KOPT-K1 (cell line): Measurements from ENCODE around the gene C5orf52.
"Not testable (repeated sequence)": the region's sequence is repeated elsewhere in the genome, so short reads cannot be mapped to it uniquely, and the experiment has no call there.

Experiments
- H3K27ac ChIP-seq: fragments of 200-600 bp; sonication (generic); 2 replicates; pipeline ENCODE4 v1.5.1; 2016; ENCODE audit warnings: antibody characterized with exemption, mild to moderate bottlenecking, low read depth, low read length; ENCODE audit not compliant: poor library complexity, severe bottlenecking
- H3K36me3 ChIP-seq: fragments of 200-600 bp; sonication (generic); 2 replicates; pipeline ENCODE4 v1.5.1; 2017; ENCODE audit warnings: antibody characterized with exemption, mild to moderate bottlenecking, low read length, moderate library complexity; ENCODE audit not compliant: insufficient read depth
- H3K9me3 ChIP-seq: fragments of 200-600 bp; sonication (generic); 2 replicates; pipeline ENCODE4 v1.5.1; 2017; ENCODE audit warnings: antibody characterized with exemption, low read length, mild to moderate bottlenecking; ENCODE audit not compliant: insufficient read depth, poor library complexity, severe bottlenecking

C5orf52 gene

DNA sequence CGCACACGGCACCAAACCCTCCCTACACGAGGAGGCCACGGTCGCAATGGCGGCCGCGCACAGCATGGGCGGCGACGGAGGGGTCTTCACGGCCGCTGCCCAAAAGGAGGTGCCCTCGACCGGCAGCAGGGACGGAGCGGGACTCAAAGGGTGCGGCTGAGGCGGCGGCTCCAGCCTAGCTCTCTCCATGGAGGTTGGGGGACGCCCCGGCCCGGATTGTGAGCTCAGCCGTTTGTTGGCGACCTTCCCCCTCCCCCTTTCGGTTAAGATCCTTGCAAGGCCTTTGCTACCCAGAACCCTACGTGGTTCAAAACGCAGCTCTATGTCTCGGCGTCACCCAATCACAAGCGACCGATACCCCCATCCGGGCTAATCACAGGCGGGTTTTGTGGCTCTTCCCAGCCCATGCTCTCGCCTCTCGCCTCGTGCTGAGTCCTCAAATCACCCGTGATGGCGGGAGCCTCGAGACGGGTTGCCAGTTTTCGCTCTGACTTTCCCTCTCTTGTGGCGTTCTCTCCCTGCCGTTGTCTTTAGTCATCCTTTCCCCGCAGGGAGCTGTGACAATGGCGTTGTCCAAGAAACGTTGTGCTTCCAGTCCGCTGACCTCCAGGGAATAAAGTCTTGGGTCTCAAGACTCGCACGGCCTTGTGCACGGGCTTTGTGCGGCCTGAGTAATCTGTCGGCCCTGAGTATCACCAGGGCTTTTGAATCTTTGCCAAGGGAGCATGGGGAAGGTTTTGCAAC, 19.5 kb downstream of the C5orf52 start:
- Histone ChIP-seq H3K36me3 (no peaks in the 10 kb centered on the region), H3K9me3 (peaks cover 15% of the 10 kb centered on the region), H3K27ac (no peak overlapping the region)

DNA sequence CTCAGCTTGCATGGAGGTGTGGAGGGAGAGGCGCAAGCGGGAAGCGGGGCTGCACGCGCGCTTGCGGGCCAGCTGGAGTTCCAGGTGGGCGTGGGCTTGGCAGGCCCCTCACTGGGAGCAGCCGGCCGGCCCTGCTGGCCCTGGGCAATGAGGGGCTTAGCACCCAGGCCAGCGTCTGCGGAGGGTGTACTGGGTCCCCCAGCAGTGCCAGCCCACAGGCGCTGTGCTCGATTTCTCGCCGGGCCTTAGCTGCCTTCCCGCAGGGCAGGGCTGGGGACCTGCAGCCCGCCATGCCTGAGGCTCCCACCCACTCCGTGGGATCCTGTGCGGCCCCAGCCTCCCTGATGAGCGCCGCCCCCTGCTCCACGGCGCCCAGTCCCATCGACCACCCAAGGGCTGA, 22.5 kb downstream of the C5orf52 start:
- peaks cover 40% of the 10 kb centered on the region for H3K9me3 ChIP-seq
- not testable (repeated sequence) for H3K36me3 ChIP-seq, H3K27ac ChIP-seq

DNA sequence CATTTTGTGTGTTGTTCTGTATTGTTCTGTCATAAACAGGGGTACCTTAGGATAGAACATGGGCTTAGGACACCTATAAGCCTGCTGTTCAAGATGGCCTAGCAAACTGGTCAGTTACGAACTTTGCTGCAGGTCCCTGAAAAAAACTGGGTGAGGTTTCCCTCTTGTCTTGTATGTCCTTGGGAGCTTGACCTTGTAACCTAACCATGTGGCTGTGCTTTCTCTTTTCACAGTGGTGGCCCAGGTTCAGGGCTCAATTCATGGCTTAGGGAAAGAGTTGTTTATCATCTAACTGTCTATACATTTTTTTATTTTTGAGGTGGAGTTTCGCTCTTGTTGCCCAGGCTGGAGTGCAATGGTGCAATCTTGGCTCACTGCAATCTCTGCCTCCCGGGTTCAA, 24.8 kb downstream of the C5orf52 start:
- H3K27ac ChIP-seq: not testable (repeated sequence)
- H3K9me3 ChIP-seq: peaks cover 44% of the 10 kb centered on the region

DNA sequence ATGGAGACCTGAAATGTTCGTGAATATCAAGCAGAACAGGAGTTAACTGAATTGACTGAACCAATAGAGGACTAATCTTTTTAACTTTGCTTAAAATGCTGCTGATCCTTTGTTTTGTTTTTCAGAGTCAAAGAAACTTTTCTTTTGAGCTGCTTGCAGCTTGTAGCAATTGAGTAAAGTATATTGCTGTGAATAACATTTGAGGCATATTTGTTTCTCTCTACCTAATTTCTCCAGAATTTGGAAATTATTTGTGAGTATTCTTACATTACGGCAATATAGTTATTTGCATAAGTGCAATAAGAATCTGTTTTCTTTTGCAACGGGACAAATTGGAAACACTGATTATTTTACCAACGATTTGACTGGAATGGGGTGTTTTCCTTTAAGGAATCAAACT, 27.3 kb downstream of the C5orf52 start:
- not testable (repeated sequence) for H3K27ac ChIP-seq

More for the DNA sequence above, 24.8 kb downstream of the C5orf52 start:
- not testable (repeated sequence) for H3K36me3 ChIP-seq

GRCh38 chr5:157703736-157704135, 32.4 kb downstream of the C5orf52 start:
- no peaks in the 10 kb centered on the region for H3K36me3 ChIP-seq
- H3K9me3 ChIP-seq: peaks cover 19% of the 10 kb centered on the region
- no peak overlapping the region for H3K27ac ChIP-seq

More for the DNA sequence above, 27.3 kb downstream of the C5orf52 start:
- peaks cover 50% of the 10 kb centered on the region for H3K9me3 ChIP-seq
- H3K36me3 ChIP-seq: not testable (repeated sequence)

DNA sequence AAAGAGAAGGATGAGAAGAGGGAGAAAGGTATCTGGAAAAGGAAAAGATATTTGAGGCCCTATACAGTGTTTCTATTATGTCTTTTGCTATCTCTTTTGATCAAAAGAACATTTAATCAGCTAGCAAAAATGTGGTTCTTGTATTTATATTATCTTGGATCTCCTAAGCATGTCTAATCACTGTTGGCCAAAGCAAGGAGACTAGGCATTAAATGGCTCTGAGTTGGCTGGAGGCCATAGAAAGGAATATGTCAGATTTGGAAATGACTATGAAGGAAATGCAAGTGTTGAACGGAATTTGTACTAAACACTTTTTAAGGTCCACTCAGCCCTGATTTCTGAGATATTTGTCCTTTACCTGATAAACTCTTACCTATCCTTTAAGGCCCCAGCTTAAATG, 37.5 kb downstream of the C5orf52 start:
- H3K36me3 ChIP-seq: no peaks in the 10 kb centered on the region
- no peak overlapping the region for H3K27ac ChIP-seq
- H3K9me3 ChIP-seq: no peaks in the 10 kb centered on the region

GRCh38 chr5:157709346-157709745, 38.0 kb downstream of the C5orf52 start:
- Histone ChIP-seq H3K36me3 (no peaks in the 10 kb centered on the region), H3K9me3 (no peaks in the 10 kb centered on the region), H3K27ac (no peak overlapping the region)

- no peaks in the 10 kb centered on the region for H3K9me3 ChIP-seq
- H3K36me3 ChIP-seq: no peaks in the 10 kb centered on the region
- H3K27ac ChIP-seq: no peak overlapping the region
Observed at GRCh38 chr5:157710431-157710830, 39.1 kb downstream of the C5orf52 start.

DNA sequence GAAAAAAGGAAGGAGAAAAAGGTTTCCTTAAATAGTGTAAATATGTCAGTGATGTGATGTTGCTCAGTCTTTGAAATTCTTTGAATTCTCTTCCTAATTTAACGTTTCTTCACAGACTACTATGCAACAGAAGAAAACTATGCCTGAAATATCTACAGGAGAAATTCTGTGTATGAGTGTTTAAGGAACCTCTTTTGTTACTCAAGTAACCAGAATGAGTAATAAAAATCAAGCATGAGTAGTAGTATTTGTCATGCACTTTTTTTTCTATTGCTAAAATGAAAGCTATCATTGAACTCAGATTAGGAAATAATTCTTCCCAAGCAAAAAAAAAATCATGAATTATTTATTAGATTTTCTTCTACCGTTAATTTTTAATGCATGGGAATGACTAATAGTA, 39.5 kb downstream of the C5orf52 start:
- H3K27ac ChIP-seq: no peak overlapping the region
- H3K36me3 ChIP-seq: no peaks in the 10 kb centered on the region
- no peaks in the 10 kb centered on the region for H3K9me3 ChIP-seq

- no peaks in the 10 kb centered on the region for H3K9me3 ChIP-seq
- H3K27ac ChIP-seq: no peak overlapping the region
- no peaks in the 10 kb centered on the region for H3K36me3 ChIP-seq
Observed at GRCh38 chr5:157713830-157714595, 42.7 kb downstream of the C5orf52 start.

GRCh38 chr5:157714596-157714864, 43.2 kb downstream of the C5orf52 start:
- no peaks in the 10 kb centered on the region for H3K36me3 ChIP-seq
- H3K9me3 ChIP-seq: no peaks in the 10 kb centered on the region
- H3K27ac ChIP-seq: no peak overlapping the region

DNA sequence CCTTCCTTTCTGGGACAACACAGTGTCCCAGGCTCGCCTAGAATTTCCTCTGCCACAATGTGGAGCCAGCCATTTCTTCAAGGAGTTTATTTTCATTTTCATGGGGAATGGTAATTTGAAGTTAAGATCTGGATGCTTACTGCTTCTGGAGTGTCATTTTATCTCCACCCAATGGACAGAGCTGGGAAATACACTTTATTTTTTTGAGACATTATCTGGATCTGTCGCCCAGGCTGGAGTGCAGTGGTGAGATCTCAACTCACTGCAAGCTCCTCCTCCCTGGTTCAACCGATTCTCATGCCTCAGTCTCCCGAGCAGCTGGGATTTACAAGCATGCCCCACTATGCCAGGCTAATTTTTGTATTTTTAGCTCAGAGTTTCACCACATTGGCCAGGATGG, 47.2 kb downstream of the C5orf52 start:
- Histone ChIP-seq H3K36me3 (no peaks in the 10 kb centered on the region), H3K27ac (peak overlapping the region; percentile 69), H3K9me3 (no peaks in the 10 kb centered on the region)

- Histone ChIP-seq H3K27ac (peak overlapping the region; percentile 69), H3K9me3 (no peaks in the 10 kb centered on the region), H3K36me3 (no peaks in the 10 kb centered on the region)
Observed at GRCh38 chr5:157719245-157719644, 47.9 kb downstream of the C5orf52 start.

- Histone ChIP-seq H3K36me3 (no peaks in the 10 kb centered on the region), H3K9me3 (no peaks in the 10 kb centered on the region), H3K27ac (no peak overlapping the region)
Observed at GRCh38 chr5:157721159-157721558, 49.8 kb downstream of the C5orf52 start.

DNA sequence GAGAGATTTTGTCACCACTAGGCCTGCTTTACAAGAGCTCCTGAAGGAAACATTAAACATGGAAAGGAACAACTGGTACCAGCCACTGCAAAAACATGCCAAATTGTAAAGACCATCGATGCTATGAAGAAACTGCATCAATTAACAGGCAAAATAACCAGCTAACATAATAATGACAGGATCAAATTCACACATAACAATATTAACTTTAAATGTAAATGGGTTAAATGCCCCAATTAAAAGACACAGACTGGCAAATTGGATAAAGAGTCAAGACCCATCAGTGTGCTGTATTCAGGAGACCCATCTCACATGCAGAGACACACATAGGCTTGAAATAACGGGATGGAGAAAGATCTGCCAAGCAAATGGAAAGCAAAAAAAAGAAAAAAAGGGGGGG, 51.6 kb downstream of the C5orf52 start:
- not testable (repeated sequence) for H3K27ac ChIP-seq, H3K36me3 ChIP-seq, H3K9me3 ChIP-seq

DNA sequence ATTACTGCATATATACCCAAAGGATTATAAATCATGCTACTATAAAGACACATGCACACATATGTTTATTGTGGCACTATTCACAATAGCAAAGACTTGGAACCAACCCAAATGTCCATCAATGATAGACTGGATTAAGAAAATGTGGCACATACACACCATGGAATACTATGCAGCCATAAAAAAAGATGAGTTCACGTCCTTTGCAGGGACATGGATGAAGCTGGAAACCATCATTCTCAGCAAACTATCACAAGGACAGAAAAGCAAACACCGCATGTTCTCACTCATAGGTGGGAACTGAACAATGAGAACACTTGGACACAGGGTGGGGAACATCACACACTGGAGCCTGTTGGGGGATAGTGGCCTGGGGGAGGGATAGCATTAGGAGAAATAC, 55.3 kb downstream of the C5orf52 start:
- not testable (repeated sequence) for H3K36me3 ChIP-seq, H3K27ac ChIP-seq, H3K9me3 ChIP-seq
